ENCODE data around the gene KRT2.

DNA sequence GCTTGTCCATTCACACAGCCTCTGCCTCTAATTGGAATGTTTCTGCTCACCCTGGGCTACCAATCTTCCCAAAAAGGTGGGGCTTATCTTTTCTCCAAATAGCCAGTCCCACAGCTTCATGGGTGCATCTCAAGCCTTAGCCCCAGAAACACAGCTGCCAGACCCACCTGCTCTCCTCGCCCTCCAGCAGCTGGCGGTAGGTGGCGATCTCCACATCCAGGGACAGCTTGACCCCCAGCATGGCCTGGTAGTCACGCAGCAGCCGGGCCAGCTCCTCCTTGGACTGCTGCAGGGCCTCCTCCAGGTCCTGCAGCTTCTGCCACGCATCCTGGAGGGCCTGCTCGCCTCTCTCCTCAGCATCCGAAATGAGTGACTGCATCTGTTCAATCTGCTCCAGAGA lies 40.2 kb upstream of the KRT2 start:
- TF ChIP-seq EP300 (IDR thresholded peaks at IDR 0.05) (no peak), POLR2A (IDR thresholded peaks at IDR 0.05) (no peak), POLR2AphosphoS5 (IDR thresholded peaks at IDR 0.05) (no peak)
- TF ChIP-seq, protein P1, sequence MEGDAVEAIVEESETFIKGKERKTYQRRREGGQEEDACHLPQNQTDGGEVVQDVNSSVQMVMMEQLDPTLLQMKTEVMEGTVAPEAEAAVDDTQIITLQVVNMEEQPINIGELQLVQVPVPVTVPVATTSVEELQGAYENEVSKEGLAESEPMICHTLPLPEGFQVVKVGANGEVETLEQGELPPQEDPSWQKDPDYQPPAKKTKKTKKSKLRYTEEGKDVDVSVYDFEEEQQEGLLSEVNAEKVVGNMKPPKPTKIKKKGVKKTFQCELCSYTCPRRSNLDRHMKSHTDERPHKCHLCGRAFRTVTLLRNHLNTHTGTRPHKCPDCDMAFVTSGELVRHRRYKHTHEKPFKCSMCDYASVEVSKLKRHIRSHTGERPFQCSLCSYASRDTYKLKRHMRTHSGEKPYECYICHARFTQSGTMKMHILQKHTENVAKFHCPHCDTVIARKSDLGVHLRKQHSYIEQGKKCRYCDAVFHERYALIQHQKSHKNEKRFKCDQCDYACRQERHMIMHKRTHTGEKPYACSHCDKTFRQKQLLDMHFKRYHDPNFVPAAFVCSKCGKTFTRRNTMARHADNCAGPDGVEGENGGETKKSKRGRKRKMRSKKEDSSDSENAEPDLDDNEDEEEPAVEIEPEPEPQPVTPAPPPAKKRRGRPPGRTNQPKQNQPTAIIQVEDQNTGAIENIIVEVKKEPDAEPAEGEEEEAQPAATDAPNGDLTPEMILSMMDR (IDR thresholded peaks at IDR 0.05): no peak
